SK-N-MC (cell line): ENCODE measurements around the gene FEM1B.

Experiments used
- EZH2 ChIP-seq: fragments of 200-600 bp; sonication (generic); IDR thresholded peaks from one replicate; pipeline ENCODE4 v1.6.1; 2017; ENCODE audit warnings: antibody characterized with exemption
- POLR2AphosphoS5 ChIP-seq: IDR thresholded peaks from 2 replicates; pipeline ENCODE4 v1.6.1; 2012; ENCODE audit warnings: mild to moderate bottlenecking, low read depth, low read length, borderline replicate concordance

- TF ChIP-seq POLR2AphosphoS5 (no peak), EZH2 (no peak)
Measured at GRCh38 chr15:68265674-68266073, 11.9 kb upstream of the FEM1B start.
